Mesodermal cell (in vitro differentiated cells): ENCODE measurements around the gene INO80E.

Source experiments
- H3K27ac ChIP-seq: 2 replicates; pipeline ENCODE4 v1.7.0; 2013; ENCODE audit warnings: mild to moderate bottlenecking, low read depth, low read length, moderate library complexity; ENCODE audit not compliant: severe bottlenecking
- H3K36me3 ChIP-seq: 2 replicates; pipeline ENCODE4 v1.7.1; 2013; ENCODE audit warnings: mild to moderate bottlenecking, low read length, moderate library complexity; ENCODE audit not compliant: control insufficient read depth, insufficient read depth
- H3K4me1 ChIP-seq: one replicate; pipeline ENCODE4 v1.7.1; 2013; ENCODE audit warnings: mild to moderate bottlenecking, low read length; ENCODE audit not compliant: insufficient read depth, control insufficient read depth, poor library complexity, severe bottlenecking
- H3K4me3 ChIP-seq: 2 replicates; pipeline ENCODE4 v1.7.0; 2013; ENCODE audit warnings: low read length, control low read depth, mild to moderate bottlenecking; ENCODE audit not compliant: insufficient read depth, poor library complexity, severe bottlenecking; ENCODE audit errors: extremely low read depth
- H3K9me3 ChIP-seq: 2 replicates; pipeline ENCODE4 v1.7.1; 2013; ENCODE audit warnings: mild to moderate bottlenecking, low read length, moderate library complexity; ENCODE audit not compliant: control insufficient read depth
- WGBS, 2 experiments: methylation state at CpG; one replicate each; pipeline ENCODE4 v1.1.5; 2013; ENCODE audit warnings: missing lambda C conversion rate in 2 of 2; ENCODE audit not compliant: insufficient coverage in 2 of 2; 5-methylcytosine and 5-hydroxymethylcytosine counted together

INO80E gene

DNA sequence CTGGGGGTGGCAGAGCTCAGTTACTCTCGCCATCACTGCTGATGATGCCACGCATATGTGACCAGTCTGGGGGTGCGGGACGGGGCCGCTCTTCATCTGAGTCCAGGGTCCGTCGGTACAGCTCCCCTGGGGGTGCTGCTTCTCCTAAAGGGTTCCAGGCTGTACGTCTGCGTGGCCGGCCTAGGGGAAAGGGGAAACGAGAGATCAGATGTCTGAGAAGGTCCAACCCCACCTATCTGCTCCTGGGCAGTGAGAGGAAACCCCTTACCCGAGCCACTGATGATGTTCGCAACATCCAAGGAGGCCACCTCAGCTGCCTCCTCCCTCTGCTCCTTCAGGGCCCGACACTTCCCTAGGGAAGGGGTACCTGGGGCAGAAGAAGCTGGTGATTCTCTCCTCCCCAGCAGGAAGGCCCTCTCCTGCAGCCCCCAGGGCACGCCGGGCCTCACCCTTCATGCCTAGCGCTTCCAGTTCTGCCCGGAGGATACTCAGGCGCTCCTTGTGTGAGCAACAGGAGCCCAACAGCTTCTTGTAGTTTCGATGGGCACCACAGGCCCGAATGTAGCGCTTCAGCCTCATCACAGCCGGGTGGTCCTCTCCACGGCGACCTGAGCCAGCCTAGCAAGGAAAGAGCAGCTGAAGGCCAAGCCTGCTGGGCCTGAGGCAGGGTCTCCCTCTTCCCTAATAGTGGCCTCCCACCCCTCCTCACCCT lies 2.7 kb upstream of the INO80E start:
- Histone ChIP-seq H3K36me3 (peaks cover 68% of the 10 kb centered on the region), H3K27ac (no peak overlapping the region), H3K4me1 (peaks cover 5% of the 10 kb centered on the region), H3K4me3 (no peak overlapping the region), H3K9me3 (no peaks in the 10 kb centered on the region)
- WGBS, 2 experiments: 94 to 96% methylated on average over 20 to 21 of the region's 25 CpGs

DNA sequence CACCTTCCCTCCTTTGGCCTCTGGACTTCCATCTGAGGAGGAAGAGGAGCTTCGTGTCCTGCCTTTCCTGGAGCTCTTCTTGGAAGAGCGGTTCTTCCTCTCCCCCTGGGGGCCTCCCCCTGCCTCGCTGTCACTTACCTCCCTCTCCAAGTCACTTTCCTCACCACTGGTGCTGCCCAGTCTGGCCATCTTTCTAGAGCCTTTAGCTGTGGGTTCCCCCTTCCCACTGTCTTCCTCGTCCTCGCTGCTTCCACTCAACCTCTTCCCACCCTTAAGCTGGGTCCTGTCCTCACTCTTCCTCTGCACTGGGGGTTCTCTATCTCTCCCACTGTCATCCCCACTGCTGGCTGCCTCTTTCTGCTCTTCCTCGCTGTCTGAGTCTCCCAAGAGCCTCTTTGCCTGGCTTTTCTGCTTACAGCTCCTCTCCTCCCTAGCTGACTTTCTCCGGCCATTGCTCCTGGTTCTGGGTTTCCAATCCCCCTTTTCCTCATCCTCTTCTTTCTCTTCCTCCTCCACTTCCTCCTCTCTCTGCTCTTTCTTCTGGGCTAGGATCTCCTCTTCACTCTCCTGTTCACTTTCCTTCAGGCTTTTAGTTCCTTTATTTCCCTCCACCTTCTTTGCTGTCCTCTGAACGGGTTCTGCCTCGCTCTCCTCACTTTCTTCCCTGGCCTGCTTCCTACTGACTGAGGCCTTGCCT lies 2.0 kb upstream of the INO80E start:
- Histone ChIP-seq H3K4me3 (no peak overlapping the region), H3K36me3 (peaks cover 61% of the 10 kb centered on the region), H3K27ac (no peak overlapping the region), H3K4me1 (peaks cover 5% of the 10 kb centered on the region), H3K9me3 (no peaks in the 10 kb centered on the region)
- 92 to 94% methylated on average over 8 of the region's 9 CpGs for WGBS, 2 experiments

DNA sequence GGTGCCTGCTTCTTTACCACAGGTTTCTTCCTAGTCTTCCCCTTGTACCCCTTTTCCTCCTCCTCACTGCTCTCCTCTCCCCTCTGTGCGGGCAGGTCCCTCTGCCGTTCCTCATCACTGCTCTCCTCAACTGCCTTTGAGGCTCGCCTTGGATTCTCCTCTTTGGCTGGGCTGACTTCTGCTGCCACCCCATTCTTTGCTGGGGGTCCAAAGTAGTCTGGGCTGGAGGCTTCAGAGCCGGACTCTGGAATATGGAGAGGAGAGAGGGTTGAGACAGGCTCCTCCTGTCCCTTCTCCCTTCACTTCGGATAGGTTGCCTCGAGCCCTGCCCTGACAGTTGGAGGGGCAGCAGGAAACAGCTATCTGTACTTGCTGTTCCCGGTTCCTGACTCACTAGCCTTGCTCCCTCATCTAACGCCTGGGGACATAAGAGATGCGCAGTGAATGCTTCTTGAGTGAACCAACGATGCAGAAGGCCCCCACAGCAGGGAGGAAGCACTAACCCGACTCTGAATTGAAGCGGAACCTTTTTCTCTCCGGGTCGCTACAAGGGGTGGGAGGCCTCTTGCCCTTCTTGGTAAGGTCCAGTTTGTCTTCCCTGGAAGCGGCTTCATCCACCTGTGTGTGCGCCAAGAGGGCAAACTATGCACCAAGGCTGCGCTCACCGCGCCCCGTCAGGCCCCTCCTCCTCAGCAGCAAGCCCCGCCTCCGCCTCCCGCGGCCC lies 1.3 kb upstream of the INO80E start:
- 22 to 32% methylated on average over 20 to 24 of the region's 24 CpGs for WGBS, 2 experiments
- H3K36me3 ChIP-seq: peaks cover 58% of the 10 kb centered on the region
- peak overlapping the region; percentile 92 for H3K4me3 ChIP-seq
- peaks cover 5% of the 10 kb centered on the region for H3K4me1 ChIP-seq
- H3K27ac ChIP-seq: peak overlapping the region; percentile 83
- H3K9me3 ChIP-seq: no peaks in the 10 kb centered on the region

DNA sequence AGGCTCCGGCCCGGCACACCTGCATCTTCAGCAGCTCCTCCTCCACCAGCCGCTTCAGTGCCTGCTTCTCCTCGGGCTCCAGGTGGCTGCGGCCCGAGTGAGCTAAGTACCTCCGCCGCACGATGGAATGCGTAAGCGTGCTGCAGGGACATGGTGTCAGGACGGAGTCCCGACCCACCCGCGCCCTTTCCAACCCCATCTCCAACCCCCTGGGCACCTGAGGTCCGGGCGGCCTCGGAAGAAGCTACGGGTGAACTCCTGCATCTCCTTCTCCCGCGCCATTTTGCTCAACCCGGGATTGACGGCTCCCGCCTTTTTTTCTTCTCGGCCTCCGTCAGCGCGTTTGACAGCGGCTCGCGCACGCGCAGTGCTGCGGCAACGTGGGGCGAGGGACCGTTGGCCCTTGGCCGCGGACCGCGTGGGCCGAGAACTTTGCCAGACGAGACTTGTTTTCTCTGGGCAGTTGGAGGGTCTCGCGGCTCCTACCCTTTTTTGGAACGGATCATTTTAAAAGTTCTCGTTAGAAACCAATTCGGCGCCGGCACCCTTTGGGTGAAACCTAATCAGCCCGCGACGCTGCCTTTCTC lies 624 bp upstream of the INO80E start, which contains the start of gene HIRIP3:
HIRIP3 (minus strand) TSS at position 294 of the 587 bp plus-strand sequence; CDS start at position 282, 12 bp downstream.
- WGBS, 2 experiments: 0 to 1% methylated on average over 42 to 51 of the region's 53 CpGs
- H3K27ac ChIP-seq: peak within 1 kb of the TSS; percentile 83
- peaks cover 56% of the 10 kb centered on the region for H3K36me3 ChIP-seq
- peak within 1 kb of the TSS; percentile 92 for H3K4me3 ChIP-seq
- peaks cover 5% of the 10 kb centered on the region for H3K4me1 ChIP-seq
- H3K9me3 ChIP-seq: no peaks in the 10 kb centered on the region

DNA sequence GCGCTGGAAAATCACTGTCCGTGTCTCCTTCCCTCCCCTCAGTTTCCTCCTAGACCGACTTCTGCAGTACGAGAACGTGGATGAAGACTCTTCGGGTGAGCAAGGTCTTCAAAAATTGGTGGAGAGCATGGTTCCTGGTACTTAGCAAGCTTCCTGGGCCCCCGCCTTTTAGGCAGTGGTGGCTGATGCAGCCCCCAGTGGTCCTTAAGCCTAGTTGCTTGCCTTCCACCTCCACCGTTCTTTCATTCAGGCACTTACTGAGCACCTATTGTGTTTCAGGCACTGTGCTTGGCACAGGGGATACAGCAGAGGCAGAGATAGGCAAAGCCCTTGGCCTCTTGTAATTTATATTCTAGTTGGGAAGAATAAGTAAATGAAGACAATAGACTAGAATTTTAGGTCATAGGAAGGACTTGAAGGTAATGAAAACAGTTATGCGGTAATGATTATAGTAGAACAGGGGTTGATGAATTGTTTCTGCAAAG lies 767 bp downstream of the INO80E start:
- H3K36me3 ChIP-seq: peaks cover 56% of the 10 kb centered on the region
- peaks cover 5% of the 10 kb centered on the region for H3K4me1 ChIP-seq
- H3K4me3 ChIP-seq: peak overlapping the region; percentile 92
- 32 to 56% methylated on average over 6 to 9 of the region's 9 CpGs for WGBS, 2 experiments
- no peak overlapping the region for H3K27ac ChIP-seq
- H3K9me3 ChIP-seq: no peaks in the 10 kb centered on the region

DNA sequence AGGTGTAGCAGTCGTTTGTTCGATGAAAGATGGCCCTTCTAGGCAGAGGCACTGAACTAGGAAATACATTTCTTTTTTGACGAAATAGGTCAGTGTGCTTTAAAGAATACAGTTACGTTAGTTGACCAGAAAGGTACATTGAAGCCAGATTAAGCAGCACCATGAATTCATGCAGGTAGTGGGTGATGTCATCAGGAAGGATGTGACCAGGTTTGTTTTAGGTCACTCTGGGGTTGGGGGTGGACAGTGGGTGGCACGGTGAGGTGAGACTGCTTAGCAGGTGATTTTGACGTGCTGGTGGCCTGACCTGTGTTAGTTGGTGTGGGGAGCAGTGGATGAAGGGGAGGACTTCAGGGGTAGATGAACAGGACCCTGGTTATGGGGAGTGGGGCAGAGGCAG lies 3.6 kb downstream of the INO80E start:
- peaks cover 3% of the 10 kb centered on the region for H3K4me1 ChIP-seq
- H3K27ac ChIP-seq: no peak overlapping the region
- no peaks in the 10 kb centered on the region for H3K9me3 ChIP-seq
- H3K36me3 ChIP-seq: peaks cover 40% of the 10 kb centered on the region
- no peak overlapping the region for H3K4me3 ChIP-seq
- WGBS, 2 experiments: 94 to 99% methylated on average over 6 of the region's 6 CpGs

DNA sequence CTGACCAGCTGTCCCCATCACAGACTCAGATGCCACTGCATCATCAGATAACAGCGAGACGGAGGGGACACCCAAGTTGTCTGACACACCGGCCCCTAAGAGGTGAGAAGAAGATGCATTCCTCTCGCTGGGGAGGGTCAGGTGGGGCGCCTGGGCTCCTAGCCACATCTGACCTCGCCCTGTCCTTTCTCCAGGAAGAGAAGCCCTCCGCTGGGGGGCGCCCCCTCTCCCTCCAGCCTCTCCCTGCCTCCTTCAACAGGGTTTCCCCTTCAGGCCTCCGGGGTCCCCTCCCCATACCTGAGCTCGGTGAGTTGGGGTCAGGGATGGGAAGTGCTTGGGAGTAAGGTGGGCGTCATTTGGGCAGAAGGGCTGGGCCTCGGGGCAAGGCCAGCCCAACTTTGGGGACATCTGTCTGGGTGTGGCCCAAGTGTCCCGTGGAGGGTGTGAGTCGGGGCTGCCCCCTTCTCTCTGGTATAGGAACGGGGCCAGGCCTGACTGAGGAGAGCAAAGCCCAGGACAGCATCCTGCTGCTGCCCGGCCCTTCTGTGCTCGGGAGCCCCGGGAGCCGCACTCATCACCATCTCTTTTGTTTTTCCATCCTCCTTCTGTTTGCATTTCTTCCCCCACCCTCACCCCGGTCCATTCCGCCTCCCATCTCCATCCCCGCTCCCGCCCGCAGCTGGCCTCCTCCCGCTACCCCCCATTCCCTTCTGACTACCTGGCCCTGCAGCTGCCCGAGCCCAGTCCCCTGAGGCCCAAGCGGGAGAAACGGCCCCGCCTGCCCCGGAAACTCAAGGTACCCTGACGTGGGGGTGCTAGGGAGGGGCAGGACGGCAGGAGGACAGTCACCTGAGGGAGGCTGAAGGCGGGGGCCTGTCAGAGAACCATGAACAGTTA lies 4.9 kb downstream of the INO80E start:
- no peaks in the 10 kb centered on the region for H3K9me3 ChIP-seq
- WGBS, 2 experiments: 84 to 89% methylated on average over 23 to 27 of the region's 33 CpGs
- peaks cover 49% of the 10 kb centered on the region for H3K36me3 ChIP-seq

DNA sequence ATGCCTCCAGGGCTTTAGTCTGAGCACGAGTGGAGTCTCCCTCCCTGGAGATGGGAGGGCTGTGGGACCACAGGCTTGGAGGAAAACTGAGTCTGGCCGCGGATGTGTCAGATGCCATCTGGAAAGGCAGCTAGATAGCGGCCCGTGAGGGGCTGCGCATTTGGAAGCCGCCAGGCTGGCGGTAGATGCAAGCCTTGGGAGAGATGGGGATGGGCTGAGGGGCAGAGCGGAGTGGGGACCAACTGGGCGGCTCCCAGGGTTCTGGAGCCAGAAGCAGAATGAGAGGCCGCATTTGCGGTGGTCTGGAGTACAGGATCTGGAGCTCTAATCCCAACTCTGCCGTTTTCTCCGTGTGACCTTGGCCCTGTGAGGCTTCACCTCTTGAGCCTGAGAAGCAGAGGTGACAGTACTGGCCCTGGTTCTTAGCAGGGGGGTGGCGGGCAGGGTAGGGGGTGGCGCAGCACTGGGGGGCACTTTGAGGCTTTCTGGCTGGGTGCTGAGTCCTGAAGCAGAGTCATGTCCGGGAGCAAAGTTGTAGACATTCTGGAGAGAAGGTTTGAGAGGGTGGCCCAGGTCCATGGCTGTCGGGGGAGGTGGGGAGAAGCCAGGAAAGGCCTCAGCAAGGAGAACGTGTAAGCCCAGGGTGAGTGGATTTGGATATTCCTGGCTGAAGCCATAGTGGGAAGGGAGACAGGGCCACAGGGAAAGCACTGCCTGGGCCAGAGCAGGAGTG lies 6.7 kb downstream of the INO80E start:
- no peaks in the 10 kb centered on the region for H3K4me1 ChIP-seq
- WGBS, 2 experiments: 86 to 93% methylated on average over 11 to 19 of the region's 19 CpGs
- peaks cover 39% of the 10 kb centered on the region for H3K36me3 ChIP-seq
- H3K9me3 ChIP-seq: no peaks in the 10 kb centered on the region
- H3K4me3 ChIP-seq: no peak overlapping the region
- no peak overlapping the region for H3K27ac ChIP-seq

More for the DNA sequence above, 4.9 kb downstream of the INO80E start:
- H3K27ac ChIP-seq: no peak overlapping the region
- no peaks in the 10 kb centered on the region for H3K4me1 ChIP-seq
- no peak overlapping the region for H3K4me3 ChIP-seq

DNA sequence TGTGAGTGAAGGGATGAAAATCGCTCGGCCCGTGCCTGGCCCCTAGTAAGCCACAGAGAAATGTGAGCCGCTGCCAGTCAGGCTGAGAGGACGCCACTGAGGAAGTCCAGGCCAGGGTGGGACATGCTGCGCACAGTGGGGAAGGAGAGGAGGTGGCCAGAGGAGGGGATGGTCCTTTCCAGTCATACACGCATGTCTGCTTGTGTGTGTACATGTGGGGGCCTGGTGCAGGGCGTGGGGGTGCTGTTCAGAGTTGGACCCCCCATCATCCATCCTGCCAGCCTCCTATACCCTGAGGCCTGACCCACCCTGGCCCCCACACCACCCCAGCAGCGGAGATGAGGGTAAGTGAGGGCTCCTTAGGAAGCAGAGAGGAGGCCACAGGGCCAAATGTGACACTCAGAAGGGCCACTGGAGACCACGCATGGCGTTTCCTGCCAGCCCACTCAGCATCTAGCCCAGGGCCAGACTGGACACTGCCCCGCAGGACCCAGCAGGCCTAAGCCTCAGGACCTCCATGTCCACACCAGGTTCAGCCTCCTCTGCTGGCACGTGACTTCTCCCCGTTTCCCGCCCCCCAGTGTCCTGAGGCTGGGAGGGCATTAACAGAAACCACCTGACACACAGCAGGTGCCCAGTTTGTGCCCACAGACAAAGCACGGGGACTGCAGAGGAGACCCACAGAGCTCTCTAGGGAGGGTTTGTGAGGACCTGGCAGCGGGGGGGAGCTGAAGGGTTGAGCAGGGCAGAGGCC lies 7.8 kb downstream of the INO80E start:
- 94% methylated on average over 8 to 10 of the region's 17 CpGs for WGBS, 2 experiments
- Histone ChIP-seq H3K36me3 (peaks cover 37% of the 10 kb centered on the region), H3K4me3 (no peak overlapping the region)

More for the DNA sequence above, 7.8 kb downstream of the INO80E start:
- Histone ChIP-seq H3K27ac (no peak overlapping the region), H3K4me1 (no peaks in the 10 kb centered on the region), H3K9me3 (no peaks in the 10 kb centered on the region)
